HCT116 (cell line): Measurements from ENCODE around the gene MMP17. TPM values are rescaled to one million over a fixed set of nuclear protein-coding genes. Genes with fewer than 3 reads are reported as not detected.

Source experiments
- ATAC-seq: fragments of 200-7000 bp; cut with Tn5 transposase; 2 replicates; pipeline ENCODE4 v1.9.1; 2020; ENCODE audit warnings: mild to moderate bottlenecking, moderate library complexity
- BruUV-seq: library from RNA; stranded (reverse); fragments of 400-500 nt; replicated peaks from 2 replicates; lab custom pipeline; 2021; lab: Mats Ljungman, UMichigan
- CTCF ChIA-PET: fragments of 300-600 bp; sonication (Branson Sonifier 250); formaldehyde crosslinking; loops from one replicate; lab custom pipeline; 2021; ENCODE audit warnings: antibody characterized with exemption; lab: Charles Lee
- POLR2A ChIA-PET: fragments of 300-600, 350-600 bp; sonication (Branson Sonifier 250); formaldehyde crosslinking; loops from one replicate; lab custom pipeline; 2021; ENCODE audit warnings: antibody characterized with exemption; lab: Charles Lee
- RAD21 ChIA-PET, 2 experiments: fragments of 300-600 bp; sonication (Branson Sonifier 250); formaldehyde crosslinking; loops; one replicate each; lab custom pipeline; 2023; ENCODE audit warnings: low total read pairs in 2 of 2; ENCODE audit not compliant: uncharacterized antibody in 2 of 2, unreplicated experiment in 2 of 2, low non-redundant PET in 1 of 2; lab: Charles Lee
- DNase-seq: peaks from one replicate; pipeline ENCODE4 v3.0.0-alpha.2; 2010; ENCODE audit warnings: low read depth, low spot score
- H2AFZ ChIP-seq: fragments of 200-600 bp; shearing (Covaris generic), sonication (generic); 2 replicates; pipeline ENCODE4 v1.6.1; 2017; ENCODE audit warnings: low read depth, mixed run types, mixed read lengths, antibody characterized with exemption, low read length; ENCODE audit not compliant: poor library complexity, severe bottlenecking
- H3K27ac ChIP-seq: 2 replicates; pipeline ENCODE4 v1.5.1; 2012; ENCODE audit warnings: low read depth, low read length
- H3K27me3 ChIP-seq: fragments of 200-600 bp; sonication (generic); 2 replicates; pipeline ENCODE4 v1.6.1; 2016; ENCODE audit warnings: mixed run types, low read length, mixed read lengths; ENCODE audit not compliant: insufficient read depth
- H3K36me3 ChIP-seq, 2 experiments: fragments of 200-500 bp in 1 of 2; fragments of 200-600 bp in 1 of 2; sonication (Bioruptor generic) in 1 of 2; sonication (generic) in 1 of 2; 2 replicates each; pipeline versions ENCODE4 v1.5.1 to v1.6.1; 2014 to 2016; ENCODE audit warnings: low read length in 2 of 2, inconsistent platforms in 1 of 2, mixed read lengths in 1 of 2, mixed run types in 1 of 2; ENCODE audit not compliant: insufficient read depth in 2 of 2, control insufficient read depth in 1 of 2
- H3K4me1 ChIP-seq, 2 experiments: fragments of 200-600 bp in 1 of 2; sonication (generic) in 1 of 2; 2 replicates each; pipeline versions ENCODE4 v1.5.1 to v1.6.1; 2012 to 2017; ENCODE audit warnings: low read length in 2 of 2, inconsistent platforms in 1 of 2, mild to moderate bottlenecking in 1 of 2, mixed read lengths in 1 of 2, mixed run types in 1 of 2, moderate library complexity in 1 of 2; ENCODE audit not compliant: insufficient read depth in 2 of 2, control insufficient read depth in 1 of 2
- H3K4me2 ChIP-seq: fragments of 200-600 bp; sonication (generic); 2 replicates; pipeline ENCODE4 v1.6.1; 2017; ENCODE audit warnings: mixed run types, low read length, mixed read lengths
- H3K4me3 ChIP-seq, 2 experiments: fragments of 200-600 bp in 1 of 2; sonication (generic) in 1 of 2; replicated peaks in 1 of 2; 2 replicates each; pipeline ENCODE4 v1.5.1; 2011 to 2016; ENCODE audit warnings: low read length in 2 of 2, control low read depth in 1 of 2, low read depth in 1 of 2, mild to moderate bottlenecking in 1 of 2, mixed read lengths in 1 of 2, mixed run types in 1 of 2
- H3K79me2 ChIP-seq: fragments of 200-600 bp; sonication (generic); 2 replicates; pipeline ENCODE4 v1.6.1; 2017; ENCODE audit warnings: mild to moderate bottlenecking, mixed run types, low read length, moderate library complexity, mixed read lengths; ENCODE audit not compliant: insufficient read depth
- H3K9ac ChIP-seq: fragments of 200-600 bp; sonication (generic); 2 replicates; pipeline ENCODE4 v1.6.1; 2016; ENCODE audit warnings: low read length, mixed read lengths
- H3K9me2 ChIP-seq: fragments of 200-600 bp; sonication (generic), shearing (Covaris generic); 2 replicates; pipeline ENCODE4 v1.6.1; 2017; ENCODE audit warnings: mixed run types, mild to moderate bottlenecking, moderate library complexity; ENCODE audit not compliant: insufficient read depth
- H3K9me3 ChIP-seq, 2 experiments: fragments of 200-500 bp in 1 of 2; fragments of 200-600 bp in 1 of 2; sonication (Bioruptor generic) in 1 of 2; sonication (generic) in 1 of 2; 2 replicates each; pipeline ENCODE4 v1.6.1; 2014 to 2017; ENCODE audit warnings: low read length in 2 of 2, mixed read lengths in 2 of 2, inconsistent platforms in 1 of 2, low read depth in 1 of 2, mild to moderate bottlenecking in 1 of 2, mixed run types in 1 of 2, moderate library complexity in 1 of 2; ENCODE audit not compliant: control insufficient read depth in 1 of 2, insufficient read depth in 1 of 2
- H4K20me1 ChIP-seq: fragments of 200-600 bp; sonication (generic), shearing (Covaris generic); 2 replicates; pipeline ENCODE4 v1.6.1; 2017; ENCODE audit warnings: mixed run types, mild to moderate bottlenecking, moderate library complexity; ENCODE audit not compliant: insufficient read depth
- ELF1 ChIP-seq: IDR thresholded peaks from 2 replicates; pipeline ENCODE4 v1.6.1; 2012; ENCODE audit warnings: low read depth, borderline replicate concordance
- EZH2 ChIP-seq: fragments of 200-600 bp; sonication (generic); IDR thresholded peaks from 2 replicates; pipeline ENCODE4 v1.6.1; 2017; ENCODE audit warnings: antibody characterized with exemption, mixed run types
- POLR2A ChIP-seq: IDR thresholded peaks from 2 replicates; pipeline ENCODE4 v1.7.0; 2011; ENCODE audit warnings: borderline replicate concordance; ENCODE audit not compliant: insufficient read depth, insufficient read length; ENCODE audit errors: extremely low read depth
- POLR2AphosphoS5 ChIP-seq: IDR thresholded peaks from 2 replicates; pipeline ENCODE4 v1.6.1; 2011; ENCODE audit warnings: mild to moderate bottlenecking, low read depth, low read length, moderate library complexity
- RAD21 ChIP-seq: IDR thresholded peaks from 2 replicates; pipeline ENCODE4 v1.6.1; 2012; ENCODE audit warnings: low read depth, mild to moderate bottlenecking
- SIN3A ChIP-seq: IDR thresholded peaks from 2 replicates; pipeline ENCODE4 v1.6.1; 2012; ENCODE audit warnings: low read depth
- TCF7L2 ChIP-seq: IDR thresholded peaks from 2 replicates; pipeline ENCODE4 v1.7.0; 2011; ENCODE audit warnings: borderline replicate concordance, inconsistent platforms; ENCODE audit not compliant: insufficient read depth, insufficient read length; ENCODE audit errors: extremely low read depth
- intact Hi-C: fragments of 100-400 bp; cut with micrococcal nuclease; formaldehyde crosslinking; loops from 2 replicates; pipeline ENCODE4 v1.10.0; 2022
- total RNA-seq: library from RNA; stranded (reverse); gene quantifications from one replicate; pipeline ENCODE4 v1.2.1, GENCODE V29; 2021; ENCODE audit not compliant: unreplicated experiment

Gene MMP17
- total RNA-seq, 1 experiment from 2014 or later: 14.3 TPM

- no peak for TF ChIP-seq POLR2AphosphoS5
These were observed 23.8 kb downstream of the MMP17 start (continued) for GRCh38 chr12:131851741-131852550.

GRCh38 chr12:131852551-131853299 lies 24.5 kb downstream of the MMP17 start:
- Histone ChIP-seq H2AFZ (no peak overlapping the region), H3K27ac (no peak overlapping the region), H4K20me1 (no peaks in the 10 kb centered on the region), H3K4me3 (no peak overlapping the region), H3K36me3 (no peaks in the 10 kb centered on the region), H3K27me3 (no peaks in the 10 kb centered on the region), H3K4me1 (no peaks in the 10 kb centered on the region), H3K4me2 (no peak overlapping the region), H3K9me2 (no peaks in the 10 kb centered on the region), H3K9me3 (no peaks in the 10 kb centered on the region), H3K9ac (no peak overlapping the region), H3K79me2 (no peaks in the 10 kb centered on the region)
- no TSS peak for BruUV-seq
- TF ChIP-seq POLR2A: no peak
- ATAC-seq (no peak), DNase-seq (no peak)
- CTCF ChIA-PET: no interaction called here
- intact Hi-C loops: no loop called here
- POLR2A ChIA-PET: interaction anchor here (0.7 kb wide), 1 partner anchor 11 kb away, joined by 4 read pairs; no protein-coding TSS in a partner anchor
- RAD21 ChIA-PET: no interaction called here

GRCh38 chr12:131853832-131854797 lies 25.9 kb downstream of the MMP17 start:
- intact Hi-C loops: no loop called here
- Histone ChIP-seq H3K9me2 (no peaks in the 10 kb centered on the region), H3K9me3 (no peaks in the 10 kb centered on the region), H3K4me2 (no peak overlapping the region), H3K27me3 (no peaks in the 10 kb centered on the region), H4K20me1 (no peaks in the 10 kb centered on the region), H3K9ac (no peak overlapping the region), H3K4me3 (no peak overlapping the region), H2AFZ (no peak overlapping the region), H3K79me2 (no peaks in the 10 kb centered on the region), H3K4me1 (no peaks in the 10 kb centered on the region), H3K27ac (no peak overlapping the region), H3K36me3 (no peaks in the 10 kb centered on the region)
- CTCF ChIA-PET: no interaction called here
- TF ChIP-seq RAD21 (peak; percentile 60), SIN3A (no peak), ELF1 (no peak), TCF7L2 (no peak), EZH2 (no peak)
- no peak for ATAC-seq
- no TSS peak for BruUV-seq
- RAD21 ChIA-PET: interaction anchor here in 1 of 2 experiments (0.6 kb wide), 1 partner anchor 46 kb away, joined by 3 read pairs; no protein-coding TSS in a partner anchor
- POLR2A ChIA-PET: no interaction called here
- DNase-seq: no peak
